Kidney epithelial cell (primary cell): ENCODE results near the gene FOXP1. TPM values are rescaled to one million over a fixed set of nuclear protein-coding genes. Genes with fewer than 3 reads are reported as not detected.

Source experiments
- DNase-seq: peaks from one replicate; pipeline ENCODE4 v3.0.0-alpha.2; 2010; ENCODE audit warnings: low read depth
- H3K27me3 ChIP-seq: 2 replicates; pipeline ENCODE4 v1.6.0; 2011; ENCODE audit warnings: low read length; ENCODE audit not compliant: control insufficient read depth, insufficient read depth
- H3K36me3 ChIP-seq: 2 replicates; pipeline ENCODE4 v1.5.1; 2011; ENCODE audit warnings: low read length; ENCODE audit not compliant: control insufficient read depth, insufficient read depth
- H3K4me3 ChIP-seq: 2 replicates; pipeline ENCODE4 v1.5.1; 2011; ENCODE audit warnings: low read depth, mild to moderate bottlenecking, control low read depth, low read length
- CTCF ChIP-seq: IDR thresholded peaks from 2 replicates; pipeline ENCODE4 v1.5.1; 2011; ENCODE audit warnings: mild to moderate bottlenecking, moderate library complexity, low read length, control low read depth, inconsistent platforms; ENCODE audit not compliant: insufficient read depth, poor library complexity, severe bottlenecking
- total RNA-seq: library from RNA; depleted of rRNA; stranded (reverse); fragments of >200 nt; gene quantifications from 2 replicates; pipeline ENCODE4 v1.2.3, GENCODE V29; 2015

Gene FOXP1
- total RNA-seq, 1 donor from 2014 or later, result 75.0 TPM

GRCh38 chr3:71101626-71102025, 481.9 kb downstream of the FOXP1 start:
- H3K4me3 ChIP-seq, result no peak overlapping the region
- DNase-seq, result no peak
- no peak for TF ChIP-seq CTCF

GRCh38 chr3:71101014-71101413, 482.5 kb downstream of the FOXP1 start:
- no peaks in the 10 kb centered on the region for H3K36me3 ChIP-seq
- DNase-seq, result no peak
- no peaks in the 10 kb centered on the region for H3K27me3 ChIP-seq
- TF ChIP-seq CTCF, result no peak
- no peak overlapping the region for H3K4me3 ChIP-seq

More at GRCh38 chr3:71101626-71102025, 481.9 kb downstream of the FOXP1 start:
- Histone ChIP-seq H3K36me3 (no peaks in the 10 kb centered on the region), H3K27me3 (no peaks in the 10 kb centered on the region)

- DNase-seq, result no peak
- no peak for TF ChIP-seq CTCF
- no peaks in the 10 kb centered on the region for H3K36me3 ChIP-seq
- no peak overlapping the region for H3K4me3 ChIP-seq
- no peaks in the 10 kb centered on the region for H3K27me3 ChIP-seq
Measured at GRCh38 chr3:71099997-71100719, 483.4 kb downstream of the FOXP1 start.

- TF ChIP-seq CTCF, result no peak
- H3K4me3 ChIP-seq, result no peak overlapping the region
- no peaks in the 10 kb centered on the region for H3K36me3 ChIP-seq
- H3K27me3 ChIP-seq, result no peaks in the 10 kb centered on the region
- no peak for DNase-seq
Measured at GRCh38 chr3:71097557-71097956, 486.0 kb downstream of the FOXP1 start.

- DNase-seq, result no peak
- no peaks in the 10 kb centered on the region for H3K36me3 ChIP-seq
- H3K4me3 ChIP-seq, result no peak overlapping the region
- no peaks in the 10 kb centered on the region for H3K27me3 ChIP-seq
- no peak for TF ChIP-seq CTCF
Measured at GRCh38 chr3:71095511-71096291, 487.8 kb downstream of the FOXP1 start.
